Measurements from ENCODE around the gene FHL2.

The FHL2 gene

DNA sequence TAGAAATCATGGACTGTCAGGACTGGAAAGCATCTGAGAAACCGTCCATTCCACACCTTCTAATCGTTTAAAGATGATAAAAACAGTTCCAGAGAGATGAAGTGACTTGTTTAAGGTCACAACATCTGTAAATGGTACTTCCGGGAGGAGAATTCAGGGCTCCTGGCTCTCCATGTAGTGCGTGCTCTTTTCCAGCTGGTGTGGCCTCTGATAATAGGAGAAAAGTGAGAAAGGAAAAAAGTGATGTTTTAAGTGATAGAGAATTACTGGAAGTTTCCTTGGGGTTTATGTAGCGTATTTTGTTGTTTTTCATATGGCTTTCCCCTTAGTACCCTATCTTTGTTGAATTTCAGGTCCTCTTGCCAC lies 60.8 kb downstream of the FHL2 start:
- H3K9me3 ChIP-seq (ENCODE audit: severe bottlenecking): no peaks in the 10 kb centered on the region
- peak overlapping the region; percentile 99 for H3K27ac ChIP-seq
- DNase-seq: no peak
- H3K36me3 ChIP-seq: peaks cover 38% of the 10 kb centered on the region
- TF ChIP-seq, protein P1, sequence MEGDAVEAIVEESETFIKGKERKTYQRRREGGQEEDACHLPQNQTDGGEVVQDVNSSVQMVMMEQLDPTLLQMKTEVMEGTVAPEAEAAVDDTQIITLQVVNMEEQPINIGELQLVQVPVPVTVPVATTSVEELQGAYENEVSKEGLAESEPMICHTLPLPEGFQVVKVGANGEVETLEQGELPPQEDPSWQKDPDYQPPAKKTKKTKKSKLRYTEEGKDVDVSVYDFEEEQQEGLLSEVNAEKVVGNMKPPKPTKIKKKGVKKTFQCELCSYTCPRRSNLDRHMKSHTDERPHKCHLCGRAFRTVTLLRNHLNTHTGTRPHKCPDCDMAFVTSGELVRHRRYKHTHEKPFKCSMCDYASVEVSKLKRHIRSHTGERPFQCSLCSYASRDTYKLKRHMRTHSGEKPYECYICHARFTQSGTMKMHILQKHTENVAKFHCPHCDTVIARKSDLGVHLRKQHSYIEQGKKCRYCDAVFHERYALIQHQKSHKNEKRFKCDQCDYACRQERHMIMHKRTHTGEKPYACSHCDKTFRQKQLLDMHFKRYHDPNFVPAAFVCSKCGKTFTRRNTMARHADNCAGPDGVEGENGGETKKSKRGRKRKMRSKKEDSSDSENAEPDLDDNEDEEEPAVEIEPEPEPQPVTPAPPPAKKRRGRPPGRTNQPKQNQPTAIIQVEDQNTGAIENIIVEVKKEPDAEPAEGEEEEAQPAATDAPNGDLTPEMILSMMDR (IDR thresholded peaks at IDR 0.05; ENCODE audit: low read depth, low read length): no peak
- peak overlapping the region; percentile 100 for H3K4me3 ChIP-seq (ENCODE audit: low read depth, low read length)
- no peaks in the 10 kb centered on the region for H3K27me3 ChIP-seq (ENCODE audit: insufficient read depth, low read depth, severe bottlenecking)

- no peaks in the 10 kb centered on the region for H3K9me3 ChIP-seq (ENCODE audit: severe bottlenecking)
- H3K27ac ChIP-seq: peak within 1 kb of the TSS; percentile 99
- TF ChIP-seq, protein P1 (IDR thresholded peaks at IDR 0.05; ENCODE audit: low read depth, low read length): no peak
- H3K36me3 ChIP-seq: peaks cover 32% of the 10 kb centered on the region
- H3K27me3 ChIP-seq (ENCODE audit: insufficient read depth, low read depth, severe bottlenecking): no peaks in the 10 kb centered on the region
- DNase-seq: peak; percentile 87
- peak within 1 kb of the TSS; percentile 100 for H3K4me3 ChIP-seq (ENCODE audit: low read depth, low read length)
Measured at GRCh38 chr2:105337122-105338019, 61.5 kb downstream of the FHL2 start, which contains the start of gene C2orf49. Gene C2orf49 (plus strand): TSS chr2:105337540. CDS start chr2:105337588, 48 bp downstream.

- TF ChIP-seq, protein P1 (IDR thresholded peaks at IDR 0.05; ENCODE audit: low read depth, low read length): no peak
- Histone ChIP-seq H3K4me3 (ENCODE audit: low read depth, low read length) (peak overlapping the region; percentile 100), H3K27me3 (ENCODE audit: insufficient read depth, low read depth, severe bottlenecking) (no peaks in the 10 kb centered on the region), H3K9me3 (ENCODE audit: severe bottlenecking) (no peaks in the 10 kb centered on the region), H3K27ac (peak overlapping the region; percentile 99), H3K36me3 (peaks cover 26% of the 10 kb centered on the region)
- no peak for DNase-seq
Measured at GRCh38 chr2:105336786-105337121, 62.1 kb downstream of the FHL2 start.

GRCh38 chr2:105335469-105335868 lies 63.4 kb downstream of the FHL2 start:
- TF ChIP-seq, protein P1 (IDR thresholded peaks at IDR 0.05; ENCODE audit: low read depth, low read length): no peak

DNA sequence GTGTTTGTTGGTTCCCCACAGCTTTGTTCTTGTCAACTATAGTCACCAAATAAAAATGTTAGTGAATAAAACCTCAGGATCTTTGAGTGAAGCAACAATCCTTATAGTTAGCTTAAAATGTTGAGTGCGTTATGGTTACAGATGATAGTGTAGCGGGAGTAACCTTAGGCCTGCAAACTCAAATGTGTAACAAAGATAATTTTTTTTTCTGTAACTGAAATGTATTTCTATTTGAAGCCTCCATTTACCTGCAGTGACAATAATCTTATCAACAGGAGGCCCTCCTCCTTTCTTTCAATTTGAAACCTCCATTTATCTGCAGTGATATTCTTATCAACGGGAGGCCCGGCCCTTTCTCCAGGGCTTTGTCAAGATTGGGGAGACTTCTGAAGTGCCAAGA lies 64.6 kb downstream of the FHL2 start:
- DNase-seq: no peak
- H3K4me3 ChIP-seq (ENCODE audit: low read depth, low read length): no peak overlapping the region
- H3K9me3 ChIP-seq (ENCODE audit: severe bottlenecking): no peaks in the 10 kb centered on the region
- no peaks in the 10 kb centered on the region for H3K27me3 ChIP-seq (ENCODE audit: insufficient read depth, low read depth, severe bottlenecking)
- TF ChIP-seq, protein P1 (IDR thresholded peaks at IDR 0.05; ENCODE audit: low read depth, low read length): no peak
- H3K27ac ChIP-seq: no peak overlapping the region
- H3K36me3 ChIP-seq: peaks cover under 1% of the 10 kb centered on the region; the same call in 1 of the 2 replicates

More at GRCh38 chr2:105335469-105335868, 63.4 kb downstream of the FHL2 start:
- no peak overlapping the region for H3K27ac ChIP-seq
- H3K36me3 ChIP-seq: peaks cover 13% of the 10 kb centered on the region
- no peak for DNase-seq
- H3K27me3 ChIP-seq (ENCODE audit: insufficient read depth, low read depth, severe bottlenecking): no peaks in the 10 kb centered on the region
- H3K9me3 ChIP-seq (ENCODE audit: severe bottlenecking): no peaks in the 10 kb centered on the region
- no peak overlapping the region for H3K4me3 ChIP-seq (ENCODE audit: low read depth, low read length)

All from WERI-Rb-1 (cell line).